GM21825 (cell line): ENCODE data around the gene CKAP5.

Experiments used
- ATAC-seq: cut with Tn5 transposase; IDR thresholded peaks from one replicate; pipeline ENCODE4 v1.9.1; 2021; ENCODE audit warnings: mild to moderate bottlenecking, moderate library complexity; ENCODE audit not compliant: unreplicated experiment

Gene CKAP5

DNA sequence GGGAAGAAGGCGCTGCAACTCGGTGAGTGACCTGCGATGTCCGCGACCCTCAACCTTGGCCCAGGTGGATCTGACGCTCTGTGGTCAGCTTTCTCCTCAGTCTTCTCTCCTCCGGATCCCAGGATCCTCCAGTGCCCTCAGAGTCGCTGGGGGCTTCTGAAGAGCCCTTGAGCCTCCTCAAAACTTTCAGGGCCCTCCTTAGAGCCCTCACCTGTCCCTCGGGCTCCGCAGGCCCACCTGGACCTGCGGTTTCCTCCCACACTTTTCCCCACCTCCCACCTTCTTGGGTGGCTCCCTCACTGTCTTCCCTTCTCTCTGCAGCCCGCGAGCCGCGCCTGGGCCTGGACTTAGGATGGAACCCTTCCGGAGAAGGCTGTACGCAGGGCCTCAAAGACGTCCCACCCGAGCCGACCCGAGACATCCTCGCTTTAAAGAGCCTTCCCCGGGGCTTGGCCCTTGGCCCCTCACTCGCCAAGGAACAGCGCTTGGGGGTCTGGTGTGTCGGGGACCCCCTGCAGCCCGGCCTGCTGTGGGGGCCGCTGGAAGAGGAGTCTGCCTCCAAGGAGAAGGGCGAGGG is 144.9 kb downstream of the CKAP5 start:
- ATAC-seq, result no peak

DNA sequence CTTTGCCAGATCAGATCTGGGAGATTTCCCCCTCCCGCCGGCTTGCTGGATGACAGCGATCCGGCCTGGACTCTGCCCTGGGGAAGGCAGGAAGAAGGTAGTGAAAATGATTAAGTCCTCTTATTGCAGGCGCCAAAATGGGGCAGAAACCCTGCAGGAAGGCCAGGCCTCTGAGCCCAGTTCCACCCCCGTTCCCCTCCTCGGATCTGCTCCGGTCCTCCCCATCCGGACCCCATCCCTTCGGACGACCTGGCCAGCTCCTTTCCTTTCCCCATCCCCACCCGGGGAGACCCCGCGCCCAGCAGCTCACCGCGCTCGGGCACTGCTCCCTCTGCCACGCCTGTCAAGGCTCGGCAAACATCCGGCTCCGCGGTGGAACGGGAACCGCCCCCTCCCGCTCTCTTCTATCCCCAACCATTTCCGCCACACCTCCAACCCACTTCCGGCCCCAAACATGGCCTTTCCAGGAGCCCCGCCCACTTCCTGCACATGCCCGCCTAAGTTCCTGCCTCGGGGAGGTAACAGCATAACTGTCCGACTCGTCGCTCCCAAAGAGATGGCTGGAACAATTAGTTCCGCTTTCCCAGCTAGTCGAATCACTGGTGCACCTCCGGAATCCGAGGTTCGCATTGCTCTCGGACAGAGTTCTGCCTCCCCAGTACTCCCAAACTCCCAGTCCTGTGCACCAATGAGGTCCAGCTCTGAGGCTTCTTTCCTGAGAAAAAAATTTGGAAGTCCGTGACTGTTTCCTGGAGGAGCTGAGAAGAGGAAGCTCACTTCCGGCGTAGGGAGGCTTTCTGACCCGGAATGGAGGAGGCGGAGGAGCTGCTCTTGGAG is 145.6 kb downstream of the CKAP5 start, which contains the start of the genes ARHGAP1 and ZNF408:
TSS of gene ARHGAP1 (minus strand) at position 379 of the 837 bp plus-strand sequence. CDS start 4,512 bp downstream, outside the sequence.
TSS of gene ZNF408 (plus strand) at position 791 of the 837 bp plus-strand sequence. CDS start at position 808, 17 bp downstream.
- peak; percentile 92 for ATAC-seq

DNA sequence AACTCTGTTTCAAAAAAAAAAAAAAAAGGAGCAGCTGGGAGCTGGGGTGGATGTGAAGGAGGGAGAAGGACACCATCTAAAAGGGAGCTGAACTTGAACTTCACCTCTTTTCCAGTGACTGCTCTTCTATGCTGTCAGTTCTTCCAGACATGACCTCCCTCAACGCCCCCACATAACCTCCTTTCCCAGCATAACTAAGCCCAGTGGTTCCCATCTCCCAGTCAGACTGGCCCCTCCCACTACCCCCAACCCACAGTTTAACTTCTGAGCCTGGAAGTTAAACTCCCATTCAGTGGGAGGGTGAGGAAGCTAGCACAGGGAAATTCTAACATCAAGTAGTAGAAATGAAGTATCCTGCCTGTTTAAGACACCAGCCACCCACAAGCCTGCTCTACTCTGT is 147.5 kb downstream of the CKAP5 start:
- no peak for ATAC-seq

DNA sequence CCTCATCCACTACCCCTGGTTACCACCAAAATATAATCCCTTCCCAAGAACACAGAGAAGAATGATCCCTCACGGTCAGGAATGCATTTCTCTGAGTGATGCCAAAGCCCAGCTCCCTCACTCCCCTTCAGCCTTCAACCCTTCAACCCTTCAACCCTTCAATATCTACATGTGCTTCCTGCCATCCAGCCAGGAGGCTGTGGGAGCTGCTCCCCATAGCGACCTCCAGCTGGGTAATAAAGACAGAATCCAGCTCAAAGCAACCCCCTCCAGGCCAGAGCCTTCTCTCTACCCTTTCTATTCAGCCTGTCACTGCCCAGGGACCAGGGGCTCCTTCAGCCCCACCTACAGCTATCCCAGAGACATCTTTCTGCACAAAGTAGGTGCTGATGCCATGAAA is 148.4 kb downstream of the CKAP5 start:
- ATAC-seq, result no peak

DNA sequence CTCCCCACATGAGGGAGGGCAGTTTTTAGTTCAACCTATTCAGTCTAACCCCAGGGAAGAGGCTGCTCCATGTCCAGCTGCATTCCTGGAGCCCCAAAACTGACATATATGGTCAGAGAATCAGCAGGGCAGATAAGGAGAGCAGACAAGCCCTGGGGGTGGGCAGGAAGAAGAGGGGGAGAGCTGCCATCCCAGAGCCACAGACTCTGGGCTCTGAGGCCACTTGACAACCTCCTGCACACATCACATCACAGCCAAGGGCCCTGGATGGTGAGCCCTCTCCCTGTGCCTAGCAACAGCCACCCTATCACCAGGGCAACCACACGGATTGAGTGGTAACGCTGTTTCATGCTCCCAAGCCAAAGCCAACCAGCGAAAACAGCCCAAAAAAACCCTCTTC is 148.8 kb downstream of the CKAP5 start:
- ATAC-seq, result no peak

DNA sequence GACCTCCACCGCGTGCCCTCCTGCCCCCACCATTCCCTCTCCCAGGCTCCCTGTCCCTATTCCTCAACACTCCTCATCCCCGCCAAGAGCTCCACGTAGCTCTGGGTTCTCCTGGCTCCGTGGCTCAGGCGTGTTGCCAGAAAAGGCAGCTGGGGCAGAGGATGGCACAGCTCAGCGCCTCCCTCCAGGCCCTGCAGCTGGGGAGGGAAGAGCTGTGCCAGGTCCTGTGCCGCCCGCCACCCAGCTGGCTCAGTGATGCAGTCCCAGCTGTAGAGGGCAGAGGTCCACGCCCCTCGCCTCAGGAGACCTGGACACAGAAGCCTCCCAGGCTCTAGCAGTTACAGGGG is 149.9 kb downstream of the CKAP5 start:
- ATAC-seq, result no peak

DNA sequence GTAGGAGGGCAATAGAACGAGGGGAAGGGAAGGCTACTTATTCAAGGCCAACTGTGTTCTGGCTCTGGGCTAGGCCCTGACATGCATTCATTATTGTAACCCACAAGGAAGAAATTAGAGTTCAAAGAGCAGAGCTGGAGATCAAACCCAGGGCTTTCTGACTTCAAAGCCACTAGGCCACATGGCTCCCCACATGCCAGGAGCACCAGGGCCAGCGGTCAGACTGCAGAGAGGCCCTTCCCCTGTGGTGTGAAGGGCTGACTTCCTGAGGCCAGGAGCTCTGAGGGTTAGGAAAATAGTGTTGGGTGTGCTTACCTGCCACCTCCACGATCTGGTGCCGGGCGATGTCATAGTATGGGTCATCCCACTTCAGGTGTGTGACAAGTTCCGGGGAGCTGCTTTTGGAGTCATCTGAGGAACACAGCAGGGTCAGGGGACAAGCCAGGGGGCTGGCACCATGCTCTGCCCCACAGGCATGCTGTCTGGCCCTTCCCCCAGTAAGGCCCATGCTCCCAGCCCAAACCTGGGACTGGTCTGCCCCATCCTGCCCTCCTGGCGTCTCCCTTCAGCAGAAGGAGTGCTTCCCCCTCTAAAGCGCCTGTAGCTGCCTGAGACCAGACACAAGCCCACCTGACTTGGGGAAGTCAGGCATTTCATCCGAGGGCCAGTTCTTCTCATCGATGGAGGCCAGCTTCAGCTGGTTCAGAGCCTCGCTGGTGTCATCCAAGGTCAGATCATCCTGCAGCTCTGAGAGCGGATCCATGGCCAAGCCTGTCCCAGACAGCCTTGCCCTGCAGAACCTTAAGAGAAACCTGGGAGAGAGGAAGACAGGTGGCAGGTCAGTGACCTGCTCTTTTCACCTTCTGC is 150.5 kb downstream of the CKAP5 start:
- no peak for ATAC-seq

DNA sequence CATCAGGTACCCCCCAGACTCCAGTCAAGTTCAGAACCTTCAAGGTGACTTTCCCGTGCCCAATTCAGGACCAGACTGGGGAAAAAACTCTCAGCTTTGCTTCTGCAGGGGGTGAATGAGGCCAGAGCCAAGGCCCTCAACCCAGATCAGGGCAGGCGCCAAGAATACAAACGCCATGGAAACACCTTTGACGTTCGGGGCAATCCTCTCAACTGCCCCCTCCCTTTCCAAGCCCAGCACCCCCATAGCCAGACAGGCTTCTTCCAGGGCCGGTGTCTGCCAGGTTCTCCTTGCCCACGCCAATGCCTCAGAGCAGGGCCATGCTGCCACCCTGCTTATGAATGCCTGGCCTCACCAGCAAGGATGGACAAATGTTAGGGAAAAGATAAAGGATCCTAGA is 151.5 kb downstream of the CKAP5 start:
- no peak for ATAC-seq

DNA sequence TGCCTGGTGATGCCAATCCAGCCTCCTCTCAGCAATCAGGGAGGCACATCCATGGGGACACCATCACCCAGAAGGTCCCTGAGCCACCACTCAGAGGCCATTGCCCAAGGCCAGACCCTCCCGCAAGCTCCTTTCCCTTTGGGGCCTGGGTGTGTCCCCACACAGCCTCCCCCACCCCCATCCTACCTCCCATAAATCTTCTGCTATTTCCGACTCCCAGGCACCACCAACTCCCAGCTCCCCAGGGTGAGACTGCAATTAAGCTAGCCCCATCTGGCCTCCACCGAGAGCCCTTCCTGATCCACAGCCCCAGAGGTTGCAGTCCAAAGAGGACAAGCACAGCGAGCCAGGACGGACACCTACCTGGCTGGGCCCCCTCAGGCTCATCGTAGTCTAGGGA is 152.0 kb downstream of the CKAP5 start:
- ATAC-seq, result no peak

DNA sequence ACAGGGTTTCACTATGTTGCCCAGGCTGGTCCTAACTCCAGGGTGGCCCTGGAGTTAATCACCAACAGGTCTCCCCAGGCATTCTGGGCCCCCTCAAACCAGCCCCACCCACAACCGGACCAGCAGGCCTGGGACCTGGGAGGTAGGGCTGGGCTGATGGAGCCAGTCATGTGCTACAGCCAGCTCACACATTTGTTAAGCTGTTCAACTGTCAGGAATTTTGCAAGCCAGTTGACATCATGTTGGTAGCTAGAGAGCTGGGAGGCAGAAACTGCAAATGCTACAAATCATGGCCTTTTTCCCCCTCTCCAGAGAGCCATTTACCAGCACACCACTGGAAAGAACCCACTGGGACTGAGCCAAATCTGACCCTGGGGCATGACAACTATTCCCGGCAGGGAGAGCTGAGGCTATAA is 152.5 kb downstream of the CKAP5 start:
- no peak for ATAC-seq
